GM06990 (cell line): ENCODE results near the gene THSD4.

Experiments used
- DNase-seq: peaks from one replicate; pipeline ENCODE4 v3.0.0-alpha.2; 2011; ENCODE audit not compliant: insufficient read length; ENCODE audit errors: extremely low read depth
- H3K27me3 ChIP-seq: replicated peaks from 2 replicates; pipeline ENCODE4 v1.6.0; 2011; ENCODE audit warnings: low read length; ENCODE audit not compliant: control insufficient read depth, insufficient read depth
- H3K36me3 ChIP-seq: 2 replicates; pipeline ENCODE4 v1.5.1; 2011; ENCODE audit warnings: low read length; ENCODE audit not compliant: control insufficient read depth, insufficient read depth
- H3K4me3 ChIP-seq: replicated peaks from 2 replicates; pipeline ENCODE4 v1.5.1; 2011; ENCODE audit warnings: low read depth, mild to moderate bottlenecking, control low read depth, low read length
- TF ChIP-seq, protein P1 (sequence below): IDR thresholded peaks from 2 replicates; pipeline ENCODE4 v1.5.1; 2011; ENCODE audit warnings: low read length, control low read depth, mild to moderate bottlenecking, inconsistent platforms; ENCODE audit not compliant: insufficient read depth, poor library complexity, severe bottlenecking

The THSD4 gene

DNA sequence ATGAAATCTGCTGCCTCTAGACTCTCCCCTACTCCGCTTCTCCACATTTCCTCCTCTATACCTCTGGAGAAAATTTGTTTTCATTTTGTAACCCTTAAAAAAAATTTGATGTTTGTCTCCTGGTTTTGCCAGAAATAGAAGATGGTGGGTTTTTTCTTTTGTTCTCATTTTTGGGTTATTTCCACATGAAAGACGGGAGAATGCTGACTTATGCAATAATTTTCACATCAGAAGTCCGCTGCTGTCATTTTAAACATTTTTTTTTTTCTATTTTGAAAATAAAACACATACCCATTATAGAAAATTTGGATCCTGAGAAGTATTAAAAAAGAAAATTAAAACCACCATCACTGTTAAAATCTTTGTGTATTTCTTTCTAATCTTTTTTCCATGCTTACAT is 374.3 kb downstream of the THSD4 start:
- no peak overlapping the region for H3K4me3 ChIP-seq
- no peaks in the 10 kb centered on the region for H3K36me3 ChIP-seq
- H3K27me3 ChIP-seq: no peaks in the 10 kb centered on the region
- DNase-seq: no peak
- TF ChIP-seq, protein P1, sequence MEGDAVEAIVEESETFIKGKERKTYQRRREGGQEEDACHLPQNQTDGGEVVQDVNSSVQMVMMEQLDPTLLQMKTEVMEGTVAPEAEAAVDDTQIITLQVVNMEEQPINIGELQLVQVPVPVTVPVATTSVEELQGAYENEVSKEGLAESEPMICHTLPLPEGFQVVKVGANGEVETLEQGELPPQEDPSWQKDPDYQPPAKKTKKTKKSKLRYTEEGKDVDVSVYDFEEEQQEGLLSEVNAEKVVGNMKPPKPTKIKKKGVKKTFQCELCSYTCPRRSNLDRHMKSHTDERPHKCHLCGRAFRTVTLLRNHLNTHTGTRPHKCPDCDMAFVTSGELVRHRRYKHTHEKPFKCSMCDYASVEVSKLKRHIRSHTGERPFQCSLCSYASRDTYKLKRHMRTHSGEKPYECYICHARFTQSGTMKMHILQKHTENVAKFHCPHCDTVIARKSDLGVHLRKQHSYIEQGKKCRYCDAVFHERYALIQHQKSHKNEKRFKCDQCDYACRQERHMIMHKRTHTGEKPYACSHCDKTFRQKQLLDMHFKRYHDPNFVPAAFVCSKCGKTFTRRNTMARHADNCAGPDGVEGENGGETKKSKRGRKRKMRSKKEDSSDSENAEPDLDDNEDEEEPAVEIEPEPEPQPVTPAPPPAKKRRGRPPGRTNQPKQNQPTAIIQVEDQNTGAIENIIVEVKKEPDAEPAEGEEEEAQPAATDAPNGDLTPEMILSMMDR: no peak

DNA sequence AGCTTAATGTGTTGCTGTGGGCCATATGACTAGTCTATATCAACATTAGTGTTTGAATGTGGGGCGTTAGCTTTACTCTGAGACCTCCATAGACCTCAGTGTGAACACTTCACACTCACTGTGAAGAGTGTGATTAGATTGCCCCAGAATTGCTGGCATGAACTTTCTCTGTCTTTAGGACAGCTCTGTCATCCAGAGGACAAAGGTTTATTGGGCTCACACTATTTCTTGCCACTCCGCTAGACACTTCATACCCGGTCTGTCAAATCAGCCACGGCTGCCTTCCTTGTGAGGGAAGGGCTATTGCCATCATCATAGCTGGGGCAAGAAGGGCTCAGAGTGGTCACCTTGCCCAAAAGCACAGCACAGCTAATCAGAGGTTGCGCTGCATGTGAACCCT is 378.3 kb downstream of the THSD4 start:
- no peaks in the 10 kb centered on the region; the same call in 1 of the 2 replicates for H3K27me3 ChIP-seq
- TF ChIP-seq, protein P1: no peak
- DNase-seq: no peak
- no peak overlapping the region for H3K4me3 ChIP-seq
- H3K36me3 ChIP-seq: no peaks in the 10 kb centered on the region

DNA sequence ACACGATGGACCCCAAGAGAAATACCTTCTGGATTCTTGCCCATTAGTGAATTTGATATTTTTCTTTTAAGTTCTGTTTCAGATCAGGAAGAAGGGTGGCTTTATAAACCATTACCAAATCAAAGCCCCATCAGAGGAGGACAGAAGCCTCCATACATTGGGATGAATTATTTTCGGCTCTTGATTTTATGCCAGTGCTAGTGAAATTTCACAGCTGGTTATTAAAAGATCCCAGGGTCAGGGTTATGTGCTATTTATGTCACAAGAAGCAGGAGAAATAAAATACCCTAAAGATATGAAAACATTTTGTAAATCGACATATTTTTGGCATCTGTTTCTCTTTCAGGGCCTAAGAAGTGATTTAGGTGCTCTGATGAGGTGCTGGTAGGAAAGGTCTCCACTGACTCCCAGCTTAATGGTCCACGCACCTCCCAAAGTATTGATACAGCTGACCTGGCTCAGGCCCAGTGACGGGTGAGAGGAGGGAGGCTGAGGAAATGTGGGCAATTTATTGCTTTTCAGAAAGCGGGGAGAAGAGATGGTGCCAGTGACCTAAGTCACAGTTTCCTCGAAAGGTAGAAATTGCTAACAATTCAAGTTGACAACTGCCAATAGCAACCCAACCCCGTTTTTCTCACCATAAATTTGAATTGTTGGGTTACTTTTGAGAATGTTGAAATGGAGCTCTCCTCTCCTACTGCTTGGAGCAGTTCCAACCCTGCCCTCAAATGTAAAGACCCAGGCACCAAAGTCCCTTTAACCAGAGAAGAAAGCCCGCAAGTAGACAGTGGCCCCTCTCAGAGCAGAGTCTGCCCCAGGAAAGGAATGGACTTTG is 379.5 kb downstream of the THSD4 start:
- TF ChIP-seq, protein P1: no peak
- no peaks in the 10 kb centered on the region; the same call in 1 of the 2 replicates for H3K27me3 ChIP-seq
- H3K4me3 ChIP-seq: no peak overlapping the region
- DNase-seq: no peak
- H3K36me3 ChIP-seq: no peaks in the 10 kb centered on the region

DNA sequence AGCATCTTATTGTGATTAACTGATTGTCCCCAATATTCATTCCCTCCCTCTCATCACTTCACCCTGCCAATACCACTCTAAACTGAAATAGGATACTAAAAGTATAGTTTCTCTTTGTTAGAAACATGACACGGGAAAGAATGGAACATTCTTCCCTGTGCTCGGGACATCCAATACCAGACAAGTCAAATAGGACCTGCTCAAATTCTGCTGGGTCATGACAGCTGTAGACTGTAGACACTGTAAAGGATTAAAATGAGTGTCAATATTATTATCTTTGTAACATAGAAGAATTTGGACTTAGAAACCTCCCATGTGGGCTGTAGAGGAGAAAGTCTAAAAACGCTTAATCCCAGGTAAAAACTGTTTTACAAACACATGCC is 380.1 kb downstream of the THSD4 start:
- no peaks in the 10 kb centered on the region for H3K36me3 ChIP-seq
- TF ChIP-seq, protein P1: no peak
- no peaks in the 10 kb centered on the region; the same call in 1 of the 2 replicates for H3K27me3 ChIP-seq
- no peak for DNase-seq
- H3K4me3 ChIP-seq: no peak overlapping the region

DNA sequence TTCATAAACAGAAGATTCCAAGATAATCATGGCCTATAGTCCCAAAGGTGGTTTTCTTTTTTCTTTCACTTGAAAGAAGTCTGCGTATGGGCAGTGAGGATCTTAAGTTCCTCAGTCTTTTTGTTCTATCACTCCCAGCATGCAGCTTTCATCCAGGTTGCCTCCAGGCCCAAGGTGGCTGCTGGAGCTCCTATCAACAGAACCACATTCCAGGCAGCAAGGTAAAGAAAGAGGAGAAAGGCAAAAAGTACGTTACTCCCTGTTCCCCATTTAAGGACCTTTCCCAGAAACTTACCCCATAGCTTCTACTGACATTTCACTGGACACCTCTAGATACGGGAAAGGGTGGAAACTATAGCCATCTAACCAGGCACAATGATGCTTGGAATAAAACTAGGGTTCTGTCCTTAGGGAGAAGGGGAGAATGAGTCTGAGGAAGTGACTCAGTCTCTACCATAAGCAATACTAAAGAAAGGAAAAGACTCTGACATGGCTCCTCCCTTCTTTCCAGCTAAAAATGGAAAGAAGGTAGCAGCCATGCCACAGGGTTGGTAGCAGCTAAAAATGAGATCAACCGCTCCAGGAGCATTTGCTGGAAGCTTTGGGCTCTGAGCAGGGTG is 381.2 kb downstream of the THSD4 start:
- Histone ChIP-seq H3K27me3 (no peaks in the 10 kb centered on the region; the same call in 1 of the 2 replicates), H3K36me3 (no peaks in the 10 kb centered on the region), H3K4me3 (no peak overlapping the region)
- no peak for DNase-seq
- TF ChIP-seq, protein P1: no peak
